ENCODE measurements around the gene TEAD1. TPM values are rescaled to one million over a fixed set of nuclear protein-coding genes. Genes with fewer than 3 reads are reported as not detected.
A peak's percentile ranks its signal among the peaks of the same experiment; 100 is the strongest.

The TEAD1 gene
- total RNA-seq, 4 donors from 2014 or later: 38.8 to 110 (median 75.3) TPM

DNA sequence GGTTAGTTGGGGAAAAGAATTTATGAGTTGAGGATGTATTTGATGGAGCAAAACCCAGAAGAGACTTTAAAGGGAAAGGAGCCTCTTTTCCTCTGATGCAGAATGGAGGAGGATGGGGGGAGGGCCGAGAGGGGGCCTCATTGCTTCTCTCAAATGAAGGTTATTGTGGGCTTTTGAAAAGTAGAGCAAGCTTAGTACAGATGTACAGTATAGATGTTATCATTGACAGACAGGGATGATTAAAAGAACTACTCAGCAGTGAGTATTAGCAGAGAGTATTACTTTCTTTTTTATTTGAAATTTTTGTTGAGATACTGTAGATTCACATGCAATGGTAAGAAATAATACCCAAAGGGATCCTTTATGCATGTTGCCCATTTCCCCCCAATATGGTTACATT is 98.1 kb downstream of the TEAD1 start:
- intact Hi-C loops (cut with DNase I; ENCODE audit: low total_unique reads): no loop called here
- H3K4me3 ChIP-seq: no peak overlapping the region
- TF ChIP-seq, protein P1, sequence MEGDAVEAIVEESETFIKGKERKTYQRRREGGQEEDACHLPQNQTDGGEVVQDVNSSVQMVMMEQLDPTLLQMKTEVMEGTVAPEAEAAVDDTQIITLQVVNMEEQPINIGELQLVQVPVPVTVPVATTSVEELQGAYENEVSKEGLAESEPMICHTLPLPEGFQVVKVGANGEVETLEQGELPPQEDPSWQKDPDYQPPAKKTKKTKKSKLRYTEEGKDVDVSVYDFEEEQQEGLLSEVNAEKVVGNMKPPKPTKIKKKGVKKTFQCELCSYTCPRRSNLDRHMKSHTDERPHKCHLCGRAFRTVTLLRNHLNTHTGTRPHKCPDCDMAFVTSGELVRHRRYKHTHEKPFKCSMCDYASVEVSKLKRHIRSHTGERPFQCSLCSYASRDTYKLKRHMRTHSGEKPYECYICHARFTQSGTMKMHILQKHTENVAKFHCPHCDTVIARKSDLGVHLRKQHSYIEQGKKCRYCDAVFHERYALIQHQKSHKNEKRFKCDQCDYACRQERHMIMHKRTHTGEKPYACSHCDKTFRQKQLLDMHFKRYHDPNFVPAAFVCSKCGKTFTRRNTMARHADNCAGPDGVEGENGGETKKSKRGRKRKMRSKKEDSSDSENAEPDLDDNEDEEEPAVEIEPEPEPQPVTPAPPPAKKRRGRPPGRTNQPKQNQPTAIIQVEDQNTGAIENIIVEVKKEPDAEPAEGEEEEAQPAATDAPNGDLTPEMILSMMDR (IDR thresholded peaks at IDR 0.05): no peak
- TF ChIP-seq POLR2A (IDR thresholded peaks at IDR 0.05): no peak
- no peaks in the 10 kb centered on the region for H3K4me1 ChIP-seq
- DNase-seq: no peak
- no peak overlapping the region for H3K27ac ChIP-seq
- no peaks in the 10 kb centered on the region for H3K9me3 ChIP-seq
- no peaks in the 10 kb centered on the region for H3K27me3 ChIP-seq
- H3K36me3 ChIP-seq: no peaks in the 10 kb centered on the region

DNA sequence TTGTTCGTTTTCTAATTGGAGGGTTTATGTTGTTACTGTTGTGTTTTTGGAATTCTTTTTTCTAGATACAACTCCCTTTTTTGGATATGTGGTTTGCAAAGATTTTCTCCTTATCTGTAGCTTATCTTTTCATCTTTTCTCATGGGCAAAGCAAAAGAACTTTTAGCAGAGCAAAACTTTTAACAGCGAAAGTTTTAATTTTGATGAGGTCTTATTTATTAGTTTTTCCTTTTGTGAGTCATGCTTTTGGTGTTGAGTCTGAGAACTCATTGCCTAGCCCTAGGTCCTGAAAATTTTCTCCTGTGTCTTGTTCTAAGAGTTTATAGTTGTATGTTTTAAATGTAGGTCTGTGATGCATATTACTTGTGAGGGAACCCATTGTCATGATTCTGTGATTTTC is 99.4 kb downstream of the TEAD1 start:
- peak overlapping the region; percentile 13 to 45 for H3K27ac ChIP-seq
- intact Hi-C loops (cut with DNase I; ENCODE audit: low total_unique reads): no loop called here
- H3K4me1 ChIP-seq: peaks cover 0 to 4% of the 10 kb centered on the region in 2 donors
- H3K9me3 ChIP-seq: no peaks in the 10 kb centered on the region
- H3K36me3 ChIP-seq: no peaks in the 10 kb centered on the region
- no peaks in the 10 kb centered on the region for H3K27me3 ChIP-seq
- TF ChIP-seq POLR2A (IDR thresholded peaks at IDR 0.05): no peak
- TF ChIP-seq, protein P1 (IDR thresholded peaks at IDR 0.05): no peak
- H3K4me3 ChIP-seq: no peak overlapping the region
- no peak for DNase-seq

DNA sequence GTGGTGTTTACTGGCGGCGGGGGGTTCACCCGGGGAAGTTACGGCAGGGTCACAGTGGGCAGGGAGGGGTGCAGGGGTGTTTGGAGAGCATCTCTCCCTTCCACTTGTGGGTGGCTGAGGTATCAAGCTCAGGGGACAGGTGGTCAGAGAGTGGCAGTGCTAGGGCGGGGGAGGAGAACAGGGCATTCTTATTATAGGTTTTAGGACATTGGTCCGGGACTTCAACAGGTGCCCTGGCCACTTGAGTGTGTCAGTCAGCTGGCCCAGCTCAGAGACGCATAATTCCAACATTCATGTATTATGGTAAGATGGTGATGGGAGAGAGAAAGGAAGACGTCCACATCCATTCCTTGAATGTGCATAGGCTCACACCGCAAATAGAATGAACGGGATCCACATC is 101.7 kb downstream of the TEAD1 start:
- peaks cover 0 to 4% of the 10 kb centered on the region in 2 donors for H3K4me1 ChIP-seq

DNA sequence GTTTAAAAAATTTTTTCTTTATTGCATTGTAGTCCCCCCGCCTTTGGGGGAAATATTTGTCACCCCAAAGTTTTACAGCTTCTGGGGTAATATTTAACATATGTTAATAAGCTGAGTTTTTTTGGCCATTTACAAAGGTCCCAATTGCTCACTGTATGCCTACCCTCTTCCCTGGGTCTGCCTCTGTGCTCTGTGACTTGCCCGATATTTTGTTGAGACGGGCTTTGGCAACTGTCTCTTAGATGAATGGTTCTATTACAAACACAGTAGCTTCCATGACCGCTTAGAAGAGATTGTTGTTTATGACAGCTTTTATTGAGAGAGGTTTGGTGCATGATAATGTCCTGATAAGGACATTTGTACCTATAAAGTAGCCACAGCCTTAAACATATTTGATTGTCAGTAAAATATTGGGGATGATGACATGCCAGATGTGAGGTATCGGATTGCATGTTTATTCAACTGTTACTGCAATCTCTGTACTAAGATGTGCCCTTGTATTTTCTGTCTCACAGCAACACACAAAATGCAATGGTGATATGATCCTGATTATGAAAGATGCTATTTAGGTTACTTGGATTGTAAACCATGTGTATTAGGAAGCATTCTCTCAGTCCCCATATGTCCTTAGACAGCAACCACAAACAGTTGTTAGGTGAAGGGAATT is 103.1 kb downstream of the TEAD1 start:
- peaks cover 0 to 4% of the 10 kb centered on the region in 2 donors for H3K4me1 ChIP-seq
- H3K4me3 ChIP-seq: no peak overlapping the region
- no peak for TF ChIP-seq POLR2A (IDR thresholded peaks at IDR 0.05)
- TF ChIP-seq, protein P1 (IDR thresholded peaks at IDR 0.05): no peak
- intact Hi-C loops (cut with DNase I; ENCODE audit: low total_unique reads): no loop called here
- H3K36me3 ChIP-seq: no peaks in the 10 kb centered on the region
- DNase-seq: no peak
- no peaks in the 10 kb centered on the region for H3K9me3 ChIP-seq
- no peaks in the 10 kb centered on the region for H3K27me3 ChIP-seq
- peak overlapping the region in 1 of 2 donors; percentile 63 for H3K27ac ChIP-seq

More for the DNA sequence above, 101.7 kb downstream of the TEAD1 start:
- Histone ChIP-seq H3K27ac (peak overlapping the region in 1 of 2 donors; percentile 20), H3K9me3 (no peaks in the 10 kb centered on the region), H3K36me3 (no peaks in the 10 kb centered on the region), H3K4me3 (no peak overlapping the region), H3K27me3 (no peaks in the 10 kb centered on the region)
- intact Hi-C loops (cut with DNase I; ENCODE audit: low total_unique reads): no loop called here
- DNase-seq: no peak
- TF ChIP-seq, protein P1 (IDR thresholded peaks at IDR 0.05): no peak
- TF ChIP-seq POLR2A (IDR thresholded peaks at IDR 0.05): no peak

DNA sequence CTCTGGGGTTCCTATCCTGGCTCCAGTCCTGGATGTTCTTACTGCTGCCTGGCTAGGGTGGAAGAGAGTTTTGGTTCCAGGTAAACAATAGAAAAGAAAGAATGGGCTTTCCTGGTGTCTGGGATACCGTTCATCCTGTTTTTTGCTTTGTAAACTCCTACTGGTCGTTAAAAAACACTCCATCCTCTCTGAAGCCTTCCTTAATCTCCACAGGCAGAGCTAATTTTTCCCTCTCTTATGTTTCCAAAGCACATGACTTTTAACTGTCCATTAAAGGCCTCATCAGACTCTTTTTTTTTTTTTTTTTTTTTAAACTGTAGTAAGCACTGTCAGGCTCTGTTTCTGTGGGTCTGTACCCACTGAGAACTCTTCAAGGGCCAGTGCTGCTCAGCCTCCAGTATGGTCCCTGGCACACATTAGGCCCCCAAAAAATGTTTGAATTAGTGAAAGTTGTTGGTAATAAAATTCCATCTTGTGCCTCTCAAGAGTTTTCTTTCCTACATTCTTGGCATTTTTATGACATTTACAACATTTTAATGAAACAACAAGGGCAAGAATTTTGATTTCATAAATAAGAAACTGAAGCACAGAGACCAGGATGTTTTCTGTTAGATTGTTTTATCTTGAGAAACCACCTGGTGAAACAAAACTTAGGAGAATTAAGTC is 104.2 kb downstream of the TEAD1 start:
- Histone ChIP-seq H3K27ac (peak overlapping the region; percentile 53 to 63), H3K4me1 (peaks cover 0 to 4% of the 10 kb centered on the region in 2 donors), H3K9me3 (no peaks in the 10 kb centered on the region), H3K27me3 (no peaks in the 10 kb centered on the region), H3K36me3 (no peaks in the 10 kb centered on the region), H3K4me3 (no peak overlapping the region)
- DNase-seq: no peak
- TF ChIP-seq, protein P1 (IDR thresholded peaks at IDR 0.05): no peak
- no peak for TF ChIP-seq POLR2A (IDR thresholded peaks at IDR 0.05)
- intact Hi-C loops (cut with DNase I; ENCODE audit: low total_unique reads): no loop called here
